Esophagus muscularis mucosa (tissue), 3 donors: ENCODE data around the gene MON2.

ENCODE experiments used
- CTCF ChIP-seq, 3 experiments: fragments of 200-600 bp in 2 of 3; fragments of 450-650 bp in 1 of 3; sonication (generic) in 2 of 3; IDR thresholded peaks; one replicate each; pipeline ENCODE4 v1.5.1; 2017 to 2019; ENCODE audit warnings: antibody characterized with exemption in 3 of 3, mild to moderate bottlenecking in 2 of 3, moderate library complexity in 1 of 3
- POLR2A ChIP-seq: fragments of 450-650 bp; IDR thresholded peaks from one replicate; pipeline ENCODE4 v1.6.1; 2017; ENCODE audit warnings: antibody characterized with exemption, moderate library complexity, mild to moderate bottlenecking, low read depth
- POLR2AphosphoS5 ChIP-seq, 2 donors: sonication (generic); formaldehyde crosslinking; IDR thresholded peaks; one replicate each; pipeline ENCODE4 v1.6.1; 2017; ENCODE audit warnings: antibody characterized with exemption in 2 of 2

- TF ChIP-seq CTCF (IDR thresholded peaks at IDR 0.05): no peak
- TF ChIP-seq POLR2AphosphoS5 (IDR thresholded peaks at IDR 0.05): no peak
- TF ChIP-seq POLR2A: no peak
Measured at GRCh38 chr12:62536546-62536945, 69.9 kb downstream of the MON2 start.
